CD14-positive monocyte (primary cell): ENCODE measurements around the gene RNASEH2A. TPM values are rescaled to one million over a fixed set of nuclear protein-coding genes. Genes with fewer than 3 reads are reported as not detected.

Experiments used
- DNase-seq, 3 donors: peaks; one replicate each; pipeline ENCODE4 v3.0.0-alpha.2; 2011 to 2022
- H2AFZ ChIP-seq: 2 replicates; pipeline ENCODE4 v1.6.0; 2012; ENCODE audit warnings: mild to moderate bottlenecking, low read depth, low read length, inconsistent platforms; ENCODE audit not compliant: insufficient read depth, poor library complexity, severe bottlenecking
- H3K27ac ChIP-seq, 2 donors: 1 replicate in 1 of 2; 2 replicates in 1 of 2; pipeline ENCODE4 v1.5.1; 2012 to 2013; ENCODE audit warnings: low read length in 2 of 2, control low read depth in 1 of 2, inconsistent platforms in 1 of 2, low read depth in 1 of 2, mild to moderate bottlenecking in 1 of 2
- H3K27me3 ChIP-seq, 2 donors: one replicate each; pipeline versions ENCODE4 v1.6.0 to v1.6.1; 2011 to 2013; ENCODE audit warnings: low read length in 2 of 2; ENCODE audit not compliant: control insufficient read depth in 2 of 2, insufficient read depth in 2 of 2
- H3K36me3 ChIP-seq, 2 donors: replicated peaks in 1 of 2; 1 replicate in 1 of 2; 2 replicates in 1 of 2; pipeline versions ENCODE4 v1.5.1 to v1.6.1; 2012 to 2013; ENCODE audit warnings: low read length in 2 of 2, control low read depth in 1 of 2, inconsistent platforms in 1 of 2, mild to moderate bottlenecking in 1 of 2; ENCODE audit not compliant: insufficient read depth in 2 of 2, control insufficient read depth in 1 of 2
- H3K4me1 ChIP-seq, 2 donors: 1 replicate in 1 of 2; 2 replicates in 1 of 2; pipeline versions ENCODE4 v1.5.1 to v1.6.1; 2012 to 2013; ENCODE audit warnings: low read length in 2 of 2, control low read depth in 1 of 2, inconsistent platforms in 1 of 2, mild to moderate bottlenecking in 1 of 2, moderate library complexity in 1 of 2; ENCODE audit not compliant: insufficient read depth in 2 of 2, control insufficient read depth in 1 of 2
- H3K4me2 ChIP-seq: replicated peaks from 2 replicates; pipeline ENCODE3; 2012; ENCODE audit warnings: low read length, moderate library complexity, mild to moderate bottlenecking; ENCODE audit not compliant: poor library complexity, severe bottlenecking; ENCODE audit errors: extremely low read depth
- H3K4me3 ChIP-seq, 3 experiments: fragments of 200-600 bp in 1 of 3; sonication (generic) in 1 of 3; replicated peaks in 1 of 3; 1 replicate in 2 of 3; 2 replicates in 1 of 3; pipeline ENCODE4 v1.5.1; 2011 to 2013; ENCODE audit warnings: low read length in 3 of 3, mild to moderate bottlenecking in 3 of 3, control low read depth in 2 of 3, low read depth in 2 of 3, inconsistent platforms in 1 of 3, moderate library complexity in 1 of 3
- H3K79me2 ChIP-seq: 2 replicates; pipeline ENCODE4 v1.6.0; 2012; ENCODE audit warnings: mild to moderate bottlenecking, control low read depth, inconsistent platforms, low read length, moderate library complexity; ENCODE audit not compliant: insufficient read depth
- H3K9ac ChIP-seq: 2 replicates; pipeline ENCODE4 v1.6.0; 2017; ENCODE audit warnings: low read length, mild to moderate bottlenecking; ENCODE audit not compliant: insufficient read depth, poor library complexity, severe bottlenecking
- H3K9me3 ChIP-seq, 2 donors: replicated peaks in 1 of 2; 1 replicate in 1 of 2; 2 replicates in 1 of 2; pipeline versions ENCODE4 v1.5.1 to v1.6.1; 2012 to 2013; ENCODE audit warnings: low read length in 2 of 2, control low read depth in 1 of 2; ENCODE audit not compliant: control insufficient read depth in 1 of 2, insufficient read depth in 1 of 2
- H4K20me1 ChIP-seq: 2 replicates; pipeline ENCODE4 v1.6.0; 2012; ENCODE audit warnings: mild to moderate bottlenecking, low read length, control low read depth, moderate library complexity; ENCODE audit not compliant: insufficient read depth
- H3K27ac Mint-ChIP-seq, 7 donors: one replicate each; pipeline ENCODE4 v1.8.0; 2020; ENCODE audit warnings: mild to moderate bottlenecking in 7 of 7, mixed read lengths in 7 of 7, moderate library complexity in 6 of 7, inconsistent platforms in 2 of 7
- H3K27me3 Mint-ChIP-seq, 3 donors: one replicate each; pipeline ENCODE4 v1.8.0; 2021 to 2022; ENCODE audit warnings: low read depth in 3 of 3, mild to moderate bottlenecking in 3 of 3, mixed read lengths in 3 of 3, moderate library complexity in 3 of 3, inconsistent platforms in 1 of 3
- H3K36me3 Mint-ChIP-seq, 2 donors: one replicate each; pipeline ENCODE4 v1.8.0; 2020; ENCODE audit warnings: mixed read lengths in 2 of 2, inconsistent platforms in 1 of 2, mild to moderate bottlenecking in 1 of 2
- H3K4me1 Mint-ChIP-seq: one replicate; pipeline ENCODE4 v1.8.0; 2020; ENCODE audit warnings: mild to moderate bottlenecking, mixed read lengths
- H3K4me3 Mint-ChIP-seq, 2 donors: one replicate each; pipeline ENCODE4 v1.8.0; 2020; ENCODE audit warnings: mild to moderate bottlenecking in 2 of 2, mixed read lengths in 2 of 2, moderate library complexity in 1 of 2
- H3K9me3 Mint-ChIP-seq, 7 donors: one replicate each; pipeline ENCODE4 v1.8.0; 2020 to 2022; ENCODE audit warnings: mixed read lengths in 7 of 7, mild to moderate bottlenecking in 6 of 7, moderate library complexity in 6 of 7, inconsistent platforms in 2 of 7
- WGBS: methylation state at CpG from one replicate; pipeline ENCODE4 v1.1.5; 2013; ENCODE audit warnings: missing lambda C conversion rate; ENCODE audit not compliant: insufficient coverage; 5-methylcytosine and 5-hydroxymethylcytosine counted together
- intact Hi-C, 2 donors: fragments of 100-400 bp; cut with micrococcal nuclease; formaldehyde crosslinking; loops; one replicate each; pipeline versions ENCODE4 v1.15.0 to v1.15.1; 2023
- polyA plus RNA-seq, 3 donors: library from polyadenylated mRNA; depleted of rRNA in 1 of 3; unstranded in 2 of 3; stranded (reverse) in 1 of 3; fragments of 300-500 nt in 2 of 3; fragments of >200 nt in 1 of 3; fragmentation: Illumina TruSeq in 2 of 3; gene quantifications; 1 replicate in 2 of 3; 2 replicates in 1 of 3; pipeline ENCODE4 v1.2.3, GENCODE V29; 2012 to 2021
- TF ChIP-seq, protein P1 (sequence below): fragments of 200-600 bp; IDR thresholded peaks from one replicate; pipeline ENCODE4 v1.8.0; 2022; ENCODE audit warnings: antibody characterized with exemption, mild to moderate bottlenecking

Gene RNASEH2A
- polyA plus RNA-seq, 3 donors = 8.7 to 21.5 (median 15.2) TPM

DNA sequence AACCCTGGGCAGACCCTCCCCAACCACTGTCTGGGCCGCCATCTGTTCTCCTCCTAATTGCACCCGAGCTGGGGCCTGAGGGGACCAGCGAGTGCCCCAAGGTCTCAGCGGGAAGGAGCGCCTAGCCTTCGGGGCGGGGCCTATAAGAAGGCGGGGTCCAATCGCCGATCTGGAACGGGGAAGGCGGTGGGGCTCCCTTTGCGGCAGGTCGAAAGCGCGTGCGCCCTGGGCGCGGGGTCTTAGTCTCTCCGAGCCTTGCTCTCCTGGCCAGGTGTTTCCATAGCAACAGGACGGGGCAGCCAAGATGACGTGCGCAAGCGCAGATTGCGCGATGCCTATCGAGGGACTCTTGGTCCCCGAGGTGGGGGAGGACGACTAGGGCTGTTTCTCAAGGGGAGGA lies 34.7 kb downstream of the RNASEH2A start:
- Histone ChIP-seq H3K4me2 (peak overlapping the region; percentile 69), H4K20me1 (no peaks in the 10 kb centered on the region), H2AFZ (peak overlapping the region; percentile 59), H3K9me3 (peaks cover 6 to 43% of the 10 kb centered on the region in 2 donors), H3K4me3 (peak overlapping the region in 2 of 3 experiments; percentile 9 to 66), H3K4me1 (peaks cover 15 to 28% of the 10 kb centered on the region in 2 donors), H3K79me2 (no peaks in the 10 kb centered on the region), H3K27me3 (peaks cover 49 to 68% of the 10 kb centered on the region in 2 donors), H3K9ac (no peak overlapping the region), H3K36me3 (no peaks in the 10 kb centered on the region), H3K27ac (no peak overlapping the region)
- Mint-ChIP-seq H3K27me3 (peaks cover 62 to 81% (median 71%) of the 10 kb centered on the region in 3 donors), H3K27ac (peak overlapping the region in 2 of 7 donors; percentile 25 to 43), H3K36me3 (peaks cover 4 to 5% of the 10 kb centered on the region in 2 donors), H3K9me3 (peaks cover 3 to 28% (median 21%) of the 10 kb centered on the region in 7 donors), H3K4me3 (peak overlapping the region; percentile 47 to 85), H3K4me1 (peaks cover 22% of the 10 kb centered on the region)
- intact Hi-C loops = loop anchor here in 1 of 2 donors (5.0 kb wide), 1 partner anchor 34 kb away; the partner anchor contains the start of gene RNASEH2A
- 4% methylated on average over 29 of the region's 29 CpGs for WGBS
- TF ChIP-seq, protein P1, sequence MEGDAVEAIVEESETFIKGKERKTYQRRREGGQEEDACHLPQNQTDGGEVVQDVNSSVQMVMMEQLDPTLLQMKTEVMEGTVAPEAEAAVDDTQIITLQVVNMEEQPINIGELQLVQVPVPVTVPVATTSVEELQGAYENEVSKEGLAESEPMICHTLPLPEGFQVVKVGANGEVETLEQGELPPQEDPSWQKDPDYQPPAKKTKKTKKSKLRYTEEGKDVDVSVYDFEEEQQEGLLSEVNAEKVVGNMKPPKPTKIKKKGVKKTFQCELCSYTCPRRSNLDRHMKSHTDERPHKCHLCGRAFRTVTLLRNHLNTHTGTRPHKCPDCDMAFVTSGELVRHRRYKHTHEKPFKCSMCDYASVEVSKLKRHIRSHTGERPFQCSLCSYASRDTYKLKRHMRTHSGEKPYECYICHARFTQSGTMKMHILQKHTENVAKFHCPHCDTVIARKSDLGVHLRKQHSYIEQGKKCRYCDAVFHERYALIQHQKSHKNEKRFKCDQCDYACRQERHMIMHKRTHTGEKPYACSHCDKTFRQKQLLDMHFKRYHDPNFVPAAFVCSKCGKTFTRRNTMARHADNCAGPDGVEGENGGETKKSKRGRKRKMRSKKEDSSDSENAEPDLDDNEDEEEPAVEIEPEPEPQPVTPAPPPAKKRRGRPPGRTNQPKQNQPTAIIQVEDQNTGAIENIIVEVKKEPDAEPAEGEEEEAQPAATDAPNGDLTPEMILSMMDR = no peak
- DNase-seq = no peak

DNA sequence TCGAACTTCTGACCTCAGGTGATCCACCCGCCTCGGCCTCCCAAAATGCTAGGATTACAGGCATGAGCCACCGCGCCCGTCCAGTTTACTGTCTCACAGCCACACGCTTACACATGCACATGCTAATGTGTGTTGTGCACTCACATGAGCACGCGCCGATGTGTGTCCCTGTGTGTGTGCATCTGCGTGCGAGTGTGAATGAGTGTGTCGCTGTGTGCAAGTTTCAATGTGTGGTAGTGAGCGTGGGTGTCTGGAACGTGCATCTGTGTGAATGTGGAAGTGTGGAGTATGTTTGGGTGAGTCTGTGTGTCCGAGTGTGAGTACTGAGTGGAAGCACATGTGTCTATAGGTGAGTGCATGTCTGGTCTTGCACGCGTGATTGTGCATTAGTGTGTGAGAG lies 36.1 kb downstream of the RNASEH2A start:
- H3K4me2 ChIP-seq = no peak overlapping the region
- peaks cover 22 to 30% of the 10 kb centered on the region in 2 donors for H3K4me1 ChIP-seq
- Mint-ChIP-seq H3K27ac (no peak overlapping the region), H3K9me3 (peaks cover 3 to 22% (median 16%) of the 10 kb centered on the region in 7 donors), H3K4me3 (peak overlapping the region in 1 of 2 donors; percentile 35), H3K36me3 (peaks cover 2 to 5% of the 10 kb centered on the region in 2 donors), H3K4me1 (peaks cover 25% of the 10 kb centered on the region), H3K27me3 (peaks cover 61 to 80% (median 67%) of the 10 kb centered on the region in 3 donors)
- peaks cover 37 to 65% of the 10 kb centered on the region in 2 donors for H3K27me3 ChIP-seq
- H3K4me3 ChIP-seq = no peak overlapping the region
- WGBS = 96% methylated on average over 18 of the region's 18 CpGs
- H3K9me3 ChIP-seq = peaks cover 6 to 31% of the 10 kb centered on the region in 2 donors
- H3K9ac ChIP-seq = no peak overlapping the region
- no peaks in the 10 kb centered on the region for H4K20me1 ChIP-seq
- TF ChIP-seq, protein P1 = no peak
- H2AFZ ChIP-seq = no peak overlapping the region
- H3K36me3 ChIP-seq = no peaks in the 10 kb centered on the region
- intact Hi-C loops = loop anchor here in 1 of 2 donors (5.0 kb wide), 1 partner anchor 35 kb away; the partner anchor contains the start of gene RNASEH2A
- H3K27ac ChIP-seq = no peak overlapping the region
- no peaks in the 10 kb centered on the region for H3K79me2 ChIP-seq
- DNase-seq = no peak
